SU-DHL-6 (cell line): ENCODE results near the gene RB1.

Experiments
- EZH2phosphoT487 ChIP-seq: fragments of 200-600 bp; sonication (generic), shearing (Covaris generic); conservative IDR thresholded peaks from 2 replicates; pipeline ENCODE4 v1.6.1; 2018; ENCODE audit warnings: mild to moderate bottlenecking, antibody characterized with exemption, low read length, moderate library complexity, mixed read lengths
- TF ChIP-seq, protein P1 (sequence below): fragments of 200-600 bp; sonication (generic); IDR thresholded peaks from one replicate; pipeline ENCODE4 v1.5.1; 2017; ENCODE audit warnings: antibody characterized with exemption, mild to moderate bottlenecking, low read length, moderate library complexity; ENCODE audit not compliant: insufficient read depth, poor library complexity, severe bottlenecking

DNA sequence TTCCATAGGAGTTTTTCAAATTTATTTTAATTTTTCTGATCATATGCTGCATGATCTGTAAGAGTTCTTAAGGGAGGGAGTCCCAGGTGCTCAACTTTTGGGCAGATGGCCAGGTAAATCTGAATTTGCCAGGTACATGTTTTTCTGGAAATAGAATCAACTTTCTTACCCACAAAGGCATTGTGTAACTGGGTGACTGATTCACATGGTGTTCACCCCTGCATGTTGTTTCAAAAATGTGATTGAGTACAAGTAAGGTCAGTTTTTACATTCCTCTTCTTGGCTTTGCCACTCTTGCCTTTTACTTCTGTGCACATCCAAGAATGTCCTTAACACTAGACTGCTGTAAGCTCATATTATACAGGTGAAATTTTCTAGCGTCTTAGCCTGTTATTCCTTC, 30.4 kb downstream of the RB1 start:
- TF ChIP-seq, protein P1, sequence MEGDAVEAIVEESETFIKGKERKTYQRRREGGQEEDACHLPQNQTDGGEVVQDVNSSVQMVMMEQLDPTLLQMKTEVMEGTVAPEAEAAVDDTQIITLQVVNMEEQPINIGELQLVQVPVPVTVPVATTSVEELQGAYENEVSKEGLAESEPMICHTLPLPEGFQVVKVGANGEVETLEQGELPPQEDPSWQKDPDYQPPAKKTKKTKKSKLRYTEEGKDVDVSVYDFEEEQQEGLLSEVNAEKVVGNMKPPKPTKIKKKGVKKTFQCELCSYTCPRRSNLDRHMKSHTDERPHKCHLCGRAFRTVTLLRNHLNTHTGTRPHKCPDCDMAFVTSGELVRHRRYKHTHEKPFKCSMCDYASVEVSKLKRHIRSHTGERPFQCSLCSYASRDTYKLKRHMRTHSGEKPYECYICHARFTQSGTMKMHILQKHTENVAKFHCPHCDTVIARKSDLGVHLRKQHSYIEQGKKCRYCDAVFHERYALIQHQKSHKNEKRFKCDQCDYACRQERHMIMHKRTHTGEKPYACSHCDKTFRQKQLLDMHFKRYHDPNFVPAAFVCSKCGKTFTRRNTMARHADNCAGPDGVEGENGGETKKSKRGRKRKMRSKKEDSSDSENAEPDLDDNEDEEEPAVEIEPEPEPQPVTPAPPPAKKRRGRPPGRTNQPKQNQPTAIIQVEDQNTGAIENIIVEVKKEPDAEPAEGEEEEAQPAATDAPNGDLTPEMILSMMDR = no peak
- no peak for TF ChIP-seq EZH2phosphoT487
